Measurements from ENCODE around the gene MPST.

MPST gene

GRCh38 chr22:37036655-37037377 is 17.3 kb downstream of the MPST start:
- no peaks in the 10 kb centered on the region for H3K9me3 Mint-ChIP-seq
- CTCF ChIA-PET: no interaction called here
- DNase-seq: no peak
- no peaks in the 10 kb centered on the region for H3K36me3 Mint-ChIP-seq
- H3K4me1 Mint-ChIP-seq: peaks cover 12% of the 10 kb centered on the region
- peaks cover 47% of the 10 kb centered on the region for H3K27me3 Mint-ChIP-seq
- H3K4me3 Mint-ChIP-seq: no peak overlapping the region
- no peak overlapping the region for H3K27ac Mint-ChIP-seq

GRCh38 chr22:37037669-37038068 is 18.1 kb downstream of the MPST start:
- Mint-ChIP-seq H3K9me3 (no peaks in the 10 kb centered on the region), H3K27me3 (peaks cover 40% of the 10 kb centered on the region), H3K27ac (no peak overlapping the region), H3K36me3 (no peaks in the 10 kb centered on the region), H3K4me3 (no peak overlapping the region), H3K4me1 (peaks cover 12% of the 10 kb centered on the region)
- CTCF ChIA-PET: interaction anchor here (1.0 kb wide), 1 partner anchor 16 kb away, joined by 4 read pairs; no protein-coding TSS in a partner anchor
- no peak for DNase-seq

- no peak for DNase-seq
- Mint-ChIP-seq H3K36me3 (no peaks in the 10 kb centered on the region), H3K27me3 (peaks cover 42% of the 10 kb centered on the region), H3K4me3 (no peak overlapping the region), H3K4me1 (peaks cover 12% of the 10 kb centered on the region), H3K9me3 (no peaks in the 10 kb centered on the region), H3K27ac (no peak overlapping the region)
- CTCF ChIA-PET: interaction anchor here (0.9 kb wide), 1 partner anchor 40 kb away, joined by 3 read pairs; no protein-coding TSS in a partner anchor
These were observed 19.9 kb downstream of the MPST start for GRCh38 chr22:37039466-37039865.

GRCh38 chr22:37043209-37043827 is 23.8 kb downstream of the MPST start:
- peak overlapping the region; percentile 60 for H3K27ac Mint-ChIP-seq
- H3K4me1 Mint-ChIP-seq: peaks cover 15% of the 10 kb centered on the region
- CTCF ChIA-PET: interaction anchor here (0.6 to 4.4 kb wide), 16 partner anchors 9 to 266 kb away, joined by 3 to 38 read pairs (median 3); partner anchors contain the start of genes KCTD17, MPST and TST
- H3K4me3 Mint-ChIP-seq: no peak overlapping the region
- H3K27me3 Mint-ChIP-seq: peaks cover 26% of the 10 kb centered on the region
- no peaks in the 10 kb centered on the region for H3K36me3 Mint-ChIP-seq
- no peak for DNase-seq
- H3K9me3 Mint-ChIP-seq: no peaks in the 10 kb centered on the region

GRCh38 chr22:37043828-37044538 is 24.4 kb downstream of the MPST start:
- DNase-seq: peak; percentile 74
- no peak overlapping the region for H3K4me3 Mint-ChIP-seq
- peaks cover 26% of the 10 kb centered on the region for H3K27me3 Mint-ChIP-seq
- H3K4me1 Mint-ChIP-seq: peaks cover 15% of the 10 kb centered on the region
- CTCF ChIA-PET: interaction anchor here (0.7 to 4.4 kb wide), 24 partner anchors 8 to 266 kb away, joined by 3 to 38 read pairs (median 4); partner anchors contain the start of genes KCTD17, MPST and TST
- no peaks in the 10 kb centered on the region for H3K36me3 Mint-ChIP-seq
- H3K9me3 Mint-ChIP-seq: no peaks in the 10 kb centered on the region
- no peak overlapping the region for H3K27ac Mint-ChIP-seq

- CTCF ChIA-PET: interaction anchor here (0.7 to 4.4 kb wide), 24 partner anchors 11 to 267 kb away, joined by 3 to 38 read pairs (median 4); partner anchors contain the start of genes IL2RB, MPST and TST
- H3K27me3 Mint-ChIP-seq: peaks cover 27% of the 10 kb centered on the region
- no peaks in the 10 kb centered on the region for H3K9me3 Mint-ChIP-seq
- peaks cover 15% of the 10 kb centered on the region for H3K4me1 Mint-ChIP-seq
- H3K4me3 Mint-ChIP-seq: no peak overlapping the region
- H3K36me3 Mint-ChIP-seq: no peaks in the 10 kb centered on the region
- DNase-seq: no peak
- no peak overlapping the region for H3K27ac Mint-ChIP-seq
These were observed 25.4 kb downstream of the MPST start for GRCh38 chr22:37044634-37045625.

- Mint-ChIP-seq H3K36me3 (no peaks in the 10 kb centered on the region), H3K4me3 (no peak overlapping the region), H3K27ac (no peak overlapping the region), H3K27me3 (peaks cover 31% of the 10 kb centered on the region), H3K9me3 (no peaks in the 10 kb centered on the region), H3K4me1 (peaks cover 9% of the 10 kb centered on the region)
- no peak for DNase-seq
- CTCF ChIA-PET: interaction anchor here (0.6 to 4.4 kb wide), 14 partner anchors 14 to 264 kb away, joined by 3 to 38 read pairs (median 4); partner anchors contain the start of genes IL2RB, MPST and TST
These were observed 26.4 kb downstream of the MPST start for GRCh38 chr22:37045958-37046357.

- CTCF ChIA-PET: interaction anchor here (0.6 to 4.4 kb wide), 15 partner anchors 9 to 264 kb away, joined by 3 to 38 read pairs (median 4); partner anchors contain the start of genes IL2RB, MPST and TST
- Mint-ChIP-seq H3K27ac (no peak overlapping the region), H3K27me3 (peaks cover 31% of the 10 kb centered on the region), H3K4me3 (no peak overlapping the region), H3K9me3 (no peaks in the 10 kb centered on the region), H3K4me1 (peaks cover 7% of the 10 kb centered on the region), H3K36me3 (no peaks in the 10 kb centered on the region)
- DNase-seq: no peak
These were observed 27.0 kb downstream of the MPST start for GRCh38 chr22:37046589-37046988.

GRCh38 chr22:37047006-37047405 is 27.5 kb downstream of the MPST start:
- no peaks in the 10 kb centered on the region for H3K9me3 Mint-ChIP-seq
- no peaks in the 10 kb centered on the region for H3K36me3 Mint-ChIP-seq
- peaks cover 31% of the 10 kb centered on the region for H3K27me3 Mint-ChIP-seq
- no peak overlapping the region for H3K27ac Mint-ChIP-seq
- H3K4me3 Mint-ChIP-seq: no peak overlapping the region
- DNase-seq: no peak
- CTCF ChIA-PET: interaction anchor here (1.0 to 4.0 kb wide), 9 partner anchors 8 to 213 kb away, joined by 3 to 15 read pairs (median 5); partner anchors contain the start of gene IL2RB
- peaks cover 5% of the 10 kb centered on the region for H3K4me1 Mint-ChIP-seq

GRCh38 chr22:37048133-37048532 is 28.6 kb downstream of the MPST start:
- H3K4me1 Mint-ChIP-seq: peaks cover 15% of the 10 kb centered on the region
- no peaks in the 10 kb centered on the region for H3K36me3 Mint-ChIP-seq
- CTCF ChIA-PET: interaction anchor here (1.0 to 4.0 kb wide), 3 partner anchors 27 to 212 kb away, joined by 3 to 15 read pairs (median 5); no protein-coding TSS in a partner anchor
- peaks cover 26% of the 10 kb centered on the region for H3K27me3 Mint-ChIP-seq
- no peak for DNase-seq
- H3K27ac Mint-ChIP-seq: no peak overlapping the region
- H3K9me3 Mint-ChIP-seq: no peaks in the 10 kb centered on the region
- no peak overlapping the region for H3K4me3 Mint-ChIP-seq

- H3K27ac Mint-ChIP-seq: no peak overlapping the region
- no peaks in the 10 kb centered on the region for H3K9me3 Mint-ChIP-seq
- CTCF ChIA-PET: no interaction called here
- peaks cover 22% of the 10 kb centered on the region for H3K4me1 Mint-ChIP-seq
- peaks cover 15% of the 10 kb centered on the region for H3K27me3 Mint-ChIP-seq
- DNase-seq: no peak
- no peak overlapping the region for H3K4me3 Mint-ChIP-seq
- no peaks in the 10 kb centered on the region for H3K36me3 Mint-ChIP-seq
These were observed 29.7 kb downstream of the MPST start for GRCh38 chr22:37049224-37049623.

- peaks cover 5% of the 10 kb centered on the region for H3K27me3 Mint-ChIP-seq
- CTCF ChIA-PET: interaction anchor here (1.3 to 2.0 kb wide), 2 partner anchors 29 to 73 kb away, joined by 3 to 5 read pairs; no protein-coding TSS in a partner anchor
- peak overlapping the region; percentile 76 for H3K4me3 Mint-ChIP-seq
- H3K9me3 Mint-ChIP-seq: no peaks in the 10 kb centered on the region
- H3K27ac Mint-ChIP-seq: no peak overlapping the region
- no peak for DNase-seq
- H3K36me3 Mint-ChIP-seq: no peaks in the 10 kb centered on the region
- peaks cover 21% of the 10 kb centered on the region for H3K4me1 Mint-ChIP-seq
These were observed 31.4 kb downstream of the MPST start for GRCh38 chr22:37050913-37051312.

Data from activated naive CD4-positive, alpha-beta T cell treated with anti-CD3 and anti-CD28 coated beads, Interleukin-2, amount 10 ng/mL, durations not matched to agents 7 days and 5 days (primary cell).